K562 (cell line): ENCODE data around the gene WDR18.
"Not testable (repeated sequence)": the region's sequence is repeated elsewhere in the genome, so short reads cannot be mapped to it uniquely, and the experiment has no call there.

Experiments
- CBX3 ChIP-seq, 2 experiments: IDR thresholded peaks; 1 replicate in 1 of 2; 2 replicates in 1 of 2; pipeline ENCODE4 v1.6.1; 2012; ENCODE audit warnings: inconsistent platforms in 2 of 2, low read length in 2 of 2, borderline replicate concordance in 1 of 2, control low read depth in 1 of 2
- ZMIZ1 ChIP-seq, 2 experiments: fragments of 150-350 bp in 1 of 2; IDR thresholded peaks; 2 replicates each; pipeline ENCODE4 v1.6.1; 2012 to 2016; ENCODE audit warnings: low read depth in 2 of 2, low read length in 2 of 2, mild to moderate bottlenecking in 1 of 2, moderate library complexity in 1 of 2
- TF ChIP-seq, protein P1 (sequence below): sonication (generic); formaldehyde crosslinking; IDR thresholded peaks from 2 replicates; pipeline ENCODE4 v1.9.0; 2022; ENCODE audit warnings: mild to moderate bottlenecking, missing genetic modification reagents

- TF ChIP-seq ZMIZ1 (IDR thresholded peaks at IDR 0.05; ENCODE audit: low read depth in 2 of 2, low read length in 2 of 2); CBX3 (IDR thresholded peaks at IDR 0.05; ENCODE audit: borderline replicate concordance in 1 of 2, low read length in 2 of 2): not testable (repeated sequence)
- TF ChIP-seq, protein P1, sequence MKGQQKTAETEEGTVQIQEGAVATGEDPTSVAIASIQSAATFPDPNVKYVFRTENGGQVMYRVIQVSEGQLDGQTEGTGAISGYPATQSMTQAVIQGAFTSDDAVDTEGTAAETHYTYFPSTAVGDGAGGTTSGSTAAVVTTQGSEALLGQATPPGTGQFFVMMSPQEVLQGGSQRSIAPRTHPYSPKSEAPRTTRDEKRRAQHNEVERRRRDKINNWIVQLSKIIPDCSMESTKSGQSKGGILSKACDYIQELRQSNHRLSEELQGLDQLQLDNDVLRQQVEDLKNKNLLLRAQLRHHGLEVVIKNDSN (CRISPR knock-in tag), result not testable (repeated sequence)
These were observed 40.9 kb downstream of the WDR18 start for GRCh38 chr19:1025080-1025479.
